ENCODE results near the gene TNFSF4.

TNFSF4 gene

GRCh38 chr1:173210283-173210682, 3.2 kb upstream of the TNFSF4 start:
- DNase-seq, result no peak

GRCh38 chr1:173208868-173209267, 1.7 kb upstream of the TNFSF4 start:
- DNase-seq, result no peak

- DNase-seq, result no peak
Measured at GRCh38 chr1:173208146-173208545, 1.0 kb upstream of the TNFSF4 start.

- no peak for DNase-seq
Measured at GRCh38 chr1:173205146-173206051, 1.7 kb downstream of the TNFSF4 start.

- DNase-seq, result no peak
Measured at GRCh38 chr1:173204693-173205092, 2.4 kb downstream of the TNFSF4 start.

- DNase-seq, result no peak
Measured at GRCh38 chr1:173202424-173203145, 4.5 kb downstream of the TNFSF4 start.

- no peak for DNase-seq
Measured at GRCh38 chr1:173201969-173202368, 5.2 kb downstream of the TNFSF4 start.

- DNase-seq, result no peak
Measured at GRCh38 chr1:173195596-173196088, 11.5 kb downstream of the TNFSF4 start.

GRCh38 chr1:173193639-173194038, 13.5 kb downstream of the TNFSF4 start:
- DNase-seq, result no peak

- DNase-seq, result no peak
Measured at GRCh38 chr1:173191011-173191705, 16.0 kb downstream of the TNFSF4 start.

- DNase-seq, result no peak
Measured at GRCh38 chr1:173190101-173190936, 16.8 kb downstream of the TNFSF4 start.

GRCh38 chr1:173187671-173188237, 19.4 kb downstream of the TNFSF4 start:
- no peak for DNase-seq

GRCh38 chr1:173181791-173182190, 25.3 kb downstream of the TNFSF4 start:
- no peak for DNase-seq

- no peak for DNase-seq
Measured at GRCh38 chr1:173176246-173176645, 30.9 kb downstream of the TNFSF4 start.

GRCh38 chr1:173175514-173176145, 31.5 kb downstream of the TNFSF4 start:
- no peak for DNase-seq

- no peak for DNase-seq
Measured at GRCh38 chr1:173173388-173173787, 33.7 kb downstream of the TNFSF4 start.

GRCh38 chr1:173171152-173171551, 36.0 kb downstream of the TNFSF4 start:
- DNase-seq, result no peak

GRCh38 chr1:173168941-173169340, 38.2 kb downstream of the TNFSF4 start:
- no peak for DNase-seq

GRCh38 chr1:173164686-173165085, 42.4 kb downstream of the TNFSF4 start:
- DNase-seq, result no peak

- DNase-seq, result no peak
Measured at GRCh38 chr1:173164178-173164577, 43.0 kb downstream of the TNFSF4 start.

- DNase-seq, result no peak
Measured at GRCh38 chr1:173163222-173163621, 43.9 kb downstream of the TNFSF4 start.
